Measurements from ENCODE around the gene SP4.

The SP4 gene

GRCh38 chr7:21427871-21428658, at the start of gene SP4:
SP4 (plus strand) TSS chr7:21428083; CDS start chr7:21428252, 169 bp downstream.
- in situ Hi-C loops (cut with MboI; ENCODE audit: low sequenced_read_pairs), result no loop called here

- in situ Hi-C loops (cut with MboI; ENCODE audit: low sequenced_read_pairs), result no loop called here
These were observed 44.4 kb upstream of the SP4 start for GRCh38 chr7:21383227-21384220.

GRCh38 chr7:21393937-21394336, 33.9 kb upstream of the SP4 start:
- in situ Hi-C loops (cut with MboI; ENCODE audit: low sequenced_read_pairs), result no loop called here

- in situ Hi-C loops (cut with MboI; ENCODE audit: low sequenced_read_pairs), result no loop called here
These were observed 25.9 kb upstream of the SP4 start for GRCh38 chr7:21401944-21402343.

GRCh38 chr7:21407796-21408480, 19.9 kb upstream of the SP4 start:
- in situ Hi-C loops (cut with MboI; ENCODE audit: low sequenced_read_pairs), result no loop called here

- in situ Hi-C loops (cut with MboI; ENCODE audit: low sequenced_read_pairs), result no loop called here
These were observed 19.4 kb upstream of the SP4 start for GRCh38 chr7:21408481-21408820.

- in situ Hi-C loops (cut with MboI; ENCODE audit: low sequenced_read_pairs), result no loop called here
These were observed 15.5 kb upstream of the SP4 start for GRCh38 chr7:21412410-21412851.

- in situ Hi-C loops (cut with MboI; ENCODE audit: low sequenced_read_pairs), result no loop called here
These were observed 14.9 kb upstream of the SP4 start for GRCh38 chr7:21412957-21413356.

GRCh38 chr7:21413502-21413901, 14.4 kb upstream of the SP4 start:
- in situ Hi-C loops (cut with MboI; ENCODE audit: low sequenced_read_pairs), result no loop called here

GRCh38 chr7:21414795-21415393, 13.0 kb upstream of the SP4 start:
- in situ Hi-C loops (cut with MboI; ENCODE audit: low sequenced_read_pairs), result no loop called here

- in situ Hi-C loops (cut with MboI; ENCODE audit: low sequenced_read_pairs), result no loop called here
These were observed 10.2 kb upstream of the SP4 start for GRCh38 chr7:21417647-21418046.

- in situ Hi-C loops (cut with MboI; ENCODE audit: low sequenced_read_pairs), result no loop called here
These were observed 5.1 kb upstream of the SP4 start for GRCh38 chr7:21422751-21423150.

GRCh38 chr7:21425290-21425689, 2.6 kb upstream of the SP4 start:
- in situ Hi-C loops (cut with MboI; ENCODE audit: low sequenced_read_pairs), result no loop called here

GRCh38 chr7:21426286-21427181, 1.3 kb upstream of the SP4 start:
- in situ Hi-C loops (cut with MboI; ENCODE audit: low sequenced_read_pairs), result no loop called here

- in situ Hi-C loops (cut with MboI; ENCODE audit: low sequenced_read_pairs), result no loop called here
These were observed 557 bp upstream of the SP4 start for GRCh38 chr7:21427182-21427870.

GRCh38 chr7:21428659-21428941, 717 bp downstream of the SP4 start:
- in situ Hi-C loops (cut with MboI; ENCODE audit: low sequenced_read_pairs), result no loop called here

- in situ Hi-C loops (cut with MboI; ENCODE audit: low sequenced_read_pairs), result no loop called here
These were observed 1.1 kb downstream of the SP4 start for GRCh38 chr7:21429021-21429420.

- in situ Hi-C loops (cut with MboI; ENCODE audit: low sequenced_read_pairs), result no loop called here
These were observed 2.1 kb downstream of the SP4 start for GRCh38 chr7:21429786-21430574.

GRCh38 chr7:21430575-21430954, 2.7 kb downstream of the SP4 start:
- in situ Hi-C loops (cut with MboI; ENCODE audit: low sequenced_read_pairs), result no loop called here
